ENCODE data around the gene EIF5A2.

GRCh38 chr3:170947018-170947769 is 38.8 kb upstream of the EIF5A2 start:
- TF ChIP-seq CTCF (IDR thresholded peaks at IDR 0.05; ENCODE audit: borderline replicate concordance, extremely low read depth, low read length, poor library complexity, severe bottlenecking) (no peak), EZH2 (IDR thresholded peaks at IDR 0.05; ENCODE audit: borderline replicate concordance, low read depth, low read length, severe bottlenecking) (no peak)

Measured in DND-41 (cell line).